Stimulated activated CD8-positive, alpha-beta memory T cell treated with anti-CD3 and anti-CD28 coated beads, Interleukin-7, amount 100 ng/mL, for 48 hours (primary cell): ENCODE measurements around the gene GRAMD1B.

ENCODE experiments used
- DNase-seq, 2 donors: peaks; one replicate each; pipeline ENCODE4 v3.0.0-alpha.2; 2020; ENCODE audit warnings: low read depth in 1 of 2; ENCODE audit errors: extremely low read depth in 1 of 2

The GRAMD1B gene

DNA sequence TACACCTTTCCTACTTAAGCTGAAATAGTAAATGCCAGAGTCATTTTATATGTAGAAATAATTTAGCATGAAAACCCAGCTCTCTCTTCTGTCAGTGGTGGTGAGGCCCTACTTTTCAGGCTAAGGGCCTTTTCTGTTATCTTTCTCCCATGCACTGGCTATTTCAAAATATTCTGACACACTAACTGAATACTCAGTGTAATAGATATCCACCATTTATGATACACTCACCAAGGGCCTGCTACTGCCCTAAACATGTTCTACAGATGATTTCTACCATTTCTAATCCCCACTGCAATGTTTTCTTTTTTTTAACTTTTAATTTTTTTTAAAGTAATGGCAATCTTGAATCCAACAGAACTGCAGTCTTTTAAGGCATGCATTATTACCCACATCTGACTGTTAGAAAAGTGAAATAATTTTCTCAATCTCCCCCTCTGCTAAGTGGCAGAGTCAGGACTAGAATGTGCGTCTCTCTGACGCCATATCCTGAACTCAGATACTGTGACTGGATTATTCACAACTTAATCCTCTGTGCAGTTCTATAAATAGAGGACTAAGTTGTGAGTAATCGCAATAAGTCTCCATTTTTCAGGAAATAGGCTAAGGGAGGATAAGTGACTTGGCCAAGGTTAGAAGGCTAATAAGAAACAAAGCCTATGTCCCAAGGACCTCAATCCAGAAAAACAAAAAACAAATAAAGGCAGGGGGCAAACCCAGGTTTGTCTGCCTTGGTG is 44.0 kb downstream of the GRAMD1B start:
- DNase-seq, result no peak

- DNase-seq, result no peak
Measured at GRCh38 chr11:123474994-123475393, 44.9 kb downstream of the GRAMD1B start.

DNA sequence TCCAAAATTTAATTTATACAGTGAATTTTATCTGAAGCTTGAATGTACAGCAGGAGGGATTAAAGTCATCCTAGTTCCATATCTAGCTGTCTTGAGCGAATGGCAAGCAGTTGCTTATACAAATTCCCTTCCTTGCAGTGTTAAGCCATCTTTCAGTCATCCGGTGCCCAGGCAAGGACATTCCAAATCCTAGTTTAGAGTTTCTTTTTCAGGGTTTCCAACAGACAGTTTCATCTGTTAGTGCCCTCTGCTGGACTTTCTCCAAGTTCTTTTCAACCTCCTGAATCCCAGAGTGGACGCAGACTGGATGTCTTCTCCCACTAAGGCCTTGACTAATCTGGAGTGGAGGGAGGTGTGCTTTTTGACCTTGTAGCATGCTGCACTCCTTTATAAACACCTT is 45.4 kb downstream of the GRAMD1B start:
- no peak for DNase-seq

DNA sequence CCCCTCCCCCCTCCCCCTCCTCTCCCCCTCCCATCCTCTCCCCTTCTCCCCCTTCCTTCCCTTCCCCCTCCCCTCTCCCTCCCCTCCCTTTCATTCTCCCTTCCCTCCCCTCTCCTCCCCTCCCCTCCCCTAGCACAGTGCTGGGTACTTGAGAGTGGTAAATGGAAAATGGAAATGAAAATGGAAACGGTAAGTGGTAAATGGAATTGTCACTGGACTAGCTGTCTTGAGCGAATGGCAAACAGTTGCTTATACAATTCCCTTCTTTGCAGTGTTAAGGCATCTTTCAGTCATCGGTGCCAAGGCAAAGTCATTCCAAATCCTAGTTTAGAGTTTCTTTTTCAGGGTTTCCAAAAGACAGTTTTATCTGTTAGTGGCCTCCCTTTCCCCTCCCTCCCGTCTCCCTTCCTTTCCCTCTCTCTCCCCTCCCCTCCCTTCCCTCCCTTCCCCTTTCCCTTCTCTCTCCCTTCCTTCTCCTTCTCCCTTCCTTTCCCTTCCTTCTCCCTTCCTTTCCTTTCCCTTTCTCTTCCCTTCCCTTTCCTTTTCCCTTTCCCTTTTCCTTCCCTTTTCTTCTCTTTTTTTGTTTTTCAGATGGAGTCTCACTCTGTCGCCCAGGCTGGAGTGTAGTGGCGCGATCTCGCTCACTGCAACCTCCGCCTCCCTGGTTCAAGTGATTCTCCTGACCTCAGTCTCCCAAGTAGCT is 47.3 kb downstream of the GRAMD1B start:
- no peak for DNase-seq

DNA sequence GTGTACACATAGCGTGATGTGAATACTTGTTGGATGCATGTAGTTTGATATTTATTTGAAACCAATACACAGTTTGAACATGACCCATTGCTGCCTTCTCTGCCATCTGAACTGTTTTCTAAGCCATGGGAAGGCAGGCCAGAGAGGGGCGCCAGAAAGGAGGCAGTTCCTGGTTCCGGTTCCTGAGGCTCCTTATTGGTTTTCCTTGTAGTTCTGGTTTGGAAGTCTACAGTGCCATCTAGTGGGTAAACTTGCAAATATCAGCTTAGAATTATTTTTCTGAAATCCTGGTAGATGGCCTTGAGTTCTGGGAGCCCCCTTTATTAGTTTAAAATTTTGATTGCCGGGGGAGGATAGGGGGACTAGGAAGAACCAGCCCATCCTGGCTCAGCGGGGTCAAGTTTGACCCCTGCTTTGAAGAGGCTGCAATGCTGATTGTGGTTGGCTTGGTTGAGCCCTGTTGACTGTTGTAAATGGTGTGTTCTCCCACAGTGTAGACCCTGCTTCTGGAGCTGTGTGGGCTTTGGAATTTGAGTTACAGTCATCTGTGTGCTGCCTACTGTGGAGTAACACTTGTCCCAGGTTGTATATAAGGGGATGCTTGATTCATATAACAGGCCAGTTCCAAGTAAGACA is 48.4 kb downstream of the GRAMD1B start:
- DNase-seq, result no peak

DNA sequence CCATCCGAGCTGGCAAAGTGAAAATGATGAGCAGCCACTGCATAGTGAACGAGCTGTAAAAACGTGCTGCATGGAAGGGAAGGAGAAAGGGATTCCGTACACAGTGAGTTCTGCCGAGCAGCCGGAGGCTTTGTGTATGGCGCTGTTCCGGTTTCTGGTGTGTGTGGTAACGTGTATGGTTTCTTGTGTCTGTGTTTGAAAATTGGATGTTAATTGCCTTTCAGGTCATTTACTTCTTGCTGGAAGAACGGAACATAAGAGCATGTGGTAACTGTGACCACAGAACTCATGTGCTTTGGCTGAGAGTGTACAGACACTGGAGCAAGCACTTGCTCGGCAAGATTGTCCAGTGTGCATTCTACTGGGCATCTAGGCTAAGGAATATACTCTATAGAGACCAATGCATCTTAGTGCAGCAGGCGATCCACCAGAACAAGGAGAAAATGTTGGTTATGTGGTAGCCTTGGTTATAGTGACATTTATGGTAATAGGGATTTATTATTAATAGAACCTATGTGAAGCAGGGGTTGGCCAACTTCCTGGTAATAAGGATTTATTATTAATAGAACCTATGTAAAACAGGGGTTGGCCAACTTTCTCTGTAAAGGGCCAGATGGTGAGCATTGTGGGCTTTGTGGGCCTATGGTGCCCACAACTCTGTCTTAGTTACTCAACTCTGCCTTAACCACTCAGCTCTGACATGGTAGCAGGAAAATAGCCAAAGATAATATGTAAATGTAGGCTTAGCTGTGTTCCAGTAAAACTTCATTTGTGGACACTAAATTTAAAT is 49.2 kb downstream of the GRAMD1B start:
- no peak for DNase-seq

DNA sequence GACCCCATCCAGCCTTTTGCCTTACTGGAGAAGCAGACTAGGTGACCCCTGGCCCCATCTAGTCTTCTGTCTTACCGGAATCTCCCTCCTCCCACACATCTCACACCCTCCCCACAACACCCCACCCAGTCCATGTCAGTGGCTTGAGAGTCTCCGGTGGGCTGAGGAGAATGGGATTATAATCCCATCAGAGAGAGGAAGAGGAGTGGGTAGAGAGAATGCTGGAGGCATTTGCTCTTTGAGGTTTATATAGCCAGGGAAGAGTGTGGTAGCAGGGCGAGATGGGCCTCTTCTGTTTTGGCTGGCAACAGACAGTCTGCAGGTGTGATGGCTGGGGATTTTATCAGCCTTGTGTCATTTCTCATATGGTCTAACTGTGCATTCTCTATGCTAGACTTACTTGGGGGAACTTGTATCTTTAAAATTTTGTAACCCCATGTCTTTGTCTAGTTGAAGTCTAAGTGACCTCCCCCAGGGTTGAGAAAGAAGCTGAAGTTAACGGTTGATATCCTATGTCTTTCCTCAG is 50.3 kb downstream of the GRAMD1B start:
- no peak for DNase-seq

DNA sequence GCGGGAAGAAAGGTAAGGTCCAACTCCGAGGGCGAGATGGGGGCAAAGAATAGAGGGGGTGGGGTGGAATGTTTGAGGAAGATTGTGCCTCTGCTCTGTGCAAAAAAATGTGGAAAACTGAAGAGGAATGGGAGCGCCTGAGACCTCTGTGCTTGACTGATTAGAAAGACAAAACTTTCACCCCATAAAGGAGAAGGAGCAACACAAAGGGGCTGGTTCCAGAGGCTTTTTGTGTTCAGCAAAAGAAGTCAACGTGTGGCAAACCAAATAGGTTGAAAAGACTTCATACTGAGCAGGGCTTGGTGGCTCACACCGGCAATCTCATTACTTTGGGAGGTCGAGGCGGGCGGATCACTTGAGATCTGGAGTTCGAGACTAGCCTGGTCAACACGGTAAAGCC is 50.8 kb downstream of the GRAMD1B start:
- DNase-seq, result no peak

DNA sequence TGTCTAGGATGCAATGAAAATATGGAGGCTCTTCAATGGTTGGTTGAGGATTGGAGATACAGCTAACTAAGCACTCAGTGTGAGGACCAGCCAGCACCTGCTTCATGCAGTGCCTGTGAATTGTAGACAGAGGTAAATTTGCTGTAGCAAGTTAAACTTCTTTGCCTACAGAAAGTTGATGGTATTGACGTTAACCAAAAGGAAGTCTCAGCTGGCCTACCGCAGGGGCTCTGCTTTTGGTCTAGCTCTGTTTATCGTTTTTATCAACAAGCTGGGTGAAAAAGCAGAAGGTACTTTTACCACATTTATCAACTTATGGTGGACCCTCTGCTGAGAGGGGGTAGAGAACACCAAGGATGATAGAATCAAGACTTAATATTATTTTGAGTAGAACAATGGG is 51.6 kb downstream of the GRAMD1B start:
- no peak for DNase-seq

GRCh38 chr11:123482218-123482617 is 52.1 kb downstream of the GRAMD1B start:
- DNase-seq, result no peak

DNA sequence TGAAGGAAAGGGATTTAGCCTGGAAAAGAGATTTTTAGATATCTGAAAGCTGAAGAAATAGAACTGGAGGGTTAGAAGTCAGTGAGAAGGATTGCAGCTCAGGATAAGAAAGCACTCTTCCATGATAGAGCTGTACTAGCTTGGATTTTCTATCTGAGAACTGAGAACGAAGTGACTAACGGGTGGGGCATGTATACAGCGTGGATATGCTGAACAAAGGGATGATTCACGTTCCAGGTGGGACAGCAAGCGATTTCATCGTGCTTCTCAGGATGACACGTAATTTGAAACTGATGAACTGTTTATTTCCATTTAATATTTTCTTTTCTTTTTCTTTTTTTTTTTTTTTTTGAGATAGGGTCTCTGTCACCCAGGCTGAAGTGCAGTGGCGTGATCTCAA is 53.0 kb downstream of the GRAMD1B start:
- DNase-seq, result no peak

- DNase-seq, result no peak
Measured at GRCh38 chr11:123483466-123483865, 53.4 kb downstream of the GRAMD1B start.

DNA sequence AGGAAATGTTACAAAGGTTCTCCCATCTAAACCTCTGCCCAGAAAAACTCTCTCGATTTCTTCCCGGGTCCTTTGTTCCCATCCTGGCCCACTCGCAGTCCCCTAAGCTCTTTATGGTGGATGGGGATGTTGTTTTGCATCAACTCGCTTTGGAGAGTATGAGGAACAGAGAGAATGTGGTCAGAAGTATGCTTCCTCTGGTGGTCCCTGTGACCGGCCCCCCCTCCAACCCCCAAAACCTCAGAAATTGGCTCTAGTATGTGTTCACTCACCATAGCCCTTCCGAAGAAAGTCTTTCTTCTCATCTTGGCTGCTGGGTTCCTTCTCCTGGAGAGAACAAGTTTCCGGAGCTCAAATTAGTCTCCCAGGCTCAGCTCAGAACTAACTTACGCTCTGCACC is 54.4 kb downstream of the GRAMD1B start:
- no peak for DNase-seq

DNA sequence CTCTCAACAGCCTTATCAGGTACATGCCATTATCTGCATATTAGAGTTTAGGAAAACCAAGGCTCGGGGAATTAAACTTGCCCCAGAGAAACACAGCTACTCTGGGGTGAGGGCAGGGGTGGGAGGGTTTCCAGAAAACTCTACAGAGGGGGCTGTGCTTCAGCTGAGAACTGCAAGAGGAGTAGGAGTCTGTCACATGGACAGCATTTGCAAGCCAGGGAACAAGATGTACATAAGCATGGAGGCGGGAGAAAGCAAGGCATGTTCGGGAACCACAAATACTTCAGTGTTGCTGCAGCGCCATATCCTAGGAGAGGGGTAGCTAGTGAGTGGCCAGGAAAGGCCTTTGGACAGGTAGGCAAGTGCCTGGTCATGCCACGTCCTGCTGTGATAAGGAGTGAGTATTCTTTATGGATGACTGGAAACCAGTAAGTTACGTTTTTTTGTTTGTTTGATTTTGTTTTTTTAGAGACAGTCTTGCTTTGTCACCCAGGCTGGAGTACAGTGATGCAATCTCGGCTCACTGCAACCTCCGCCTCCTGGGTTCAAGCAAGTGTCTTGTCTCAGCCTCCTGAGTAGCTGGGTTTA is 57.2 kb downstream of the GRAMD1B start:
- no peak for DNase-seq

GRCh38 chr11:123490527-123490926 is 60.5 kb downstream of the GRAMD1B start:
- no peak for DNase-seq

DNA sequence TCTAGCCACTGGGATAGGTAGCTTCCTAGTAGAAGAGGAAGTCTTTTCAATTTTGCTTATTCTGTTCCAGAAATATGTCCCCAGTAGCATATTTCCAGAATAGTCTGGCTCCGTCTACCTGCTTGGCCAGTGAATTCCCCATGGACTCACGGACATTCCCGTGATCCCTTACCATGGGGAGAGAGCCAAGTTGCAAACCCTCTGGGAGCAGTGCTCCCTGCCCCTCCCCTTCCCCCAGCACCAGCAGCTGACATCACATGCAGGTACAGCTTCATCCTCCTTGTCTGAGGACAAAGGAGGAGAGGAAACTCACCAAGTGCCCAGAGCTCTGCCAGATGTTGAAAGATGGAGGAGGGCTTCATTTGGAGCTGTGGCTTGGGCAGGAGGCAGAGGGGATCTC is 61.2 kb downstream of the GRAMD1B start:
- no peak for DNase-seq

DNA sequence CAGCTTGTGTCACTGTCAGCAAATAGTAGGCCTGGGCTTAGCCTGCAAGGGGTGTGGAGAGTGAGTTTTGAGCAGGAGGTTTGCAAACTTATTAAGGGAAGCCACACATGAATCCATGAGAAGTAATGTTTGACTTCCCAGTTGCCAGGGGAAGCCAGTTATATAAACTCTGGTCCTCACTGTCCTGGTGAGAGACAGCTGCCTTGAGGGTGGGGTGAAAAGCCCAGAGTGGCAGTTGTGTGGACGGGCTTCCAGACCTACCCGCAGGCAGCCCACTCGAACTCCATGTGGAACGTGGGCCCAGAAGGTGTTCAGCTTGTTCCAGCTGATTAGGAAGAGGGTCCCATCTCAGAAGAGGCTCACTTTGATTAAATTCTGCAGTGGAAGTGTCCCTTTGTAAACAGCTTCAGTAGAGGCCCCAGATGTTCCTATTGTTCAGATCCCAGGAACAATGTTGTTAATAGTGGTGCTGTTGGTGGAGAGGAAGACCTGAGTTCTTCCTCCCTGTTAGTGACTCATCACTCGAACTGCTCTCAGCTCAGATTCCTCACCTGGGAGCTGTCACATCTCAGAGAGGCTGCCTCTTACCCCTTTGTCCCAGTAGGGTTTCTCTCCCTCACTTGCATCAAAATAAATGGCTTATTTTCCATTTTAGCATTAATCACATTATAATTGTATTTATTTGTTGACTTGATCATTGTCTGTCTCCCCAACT is 63.4 kb downstream of the GRAMD1B start:
- DNase-seq, result no peak

DNA sequence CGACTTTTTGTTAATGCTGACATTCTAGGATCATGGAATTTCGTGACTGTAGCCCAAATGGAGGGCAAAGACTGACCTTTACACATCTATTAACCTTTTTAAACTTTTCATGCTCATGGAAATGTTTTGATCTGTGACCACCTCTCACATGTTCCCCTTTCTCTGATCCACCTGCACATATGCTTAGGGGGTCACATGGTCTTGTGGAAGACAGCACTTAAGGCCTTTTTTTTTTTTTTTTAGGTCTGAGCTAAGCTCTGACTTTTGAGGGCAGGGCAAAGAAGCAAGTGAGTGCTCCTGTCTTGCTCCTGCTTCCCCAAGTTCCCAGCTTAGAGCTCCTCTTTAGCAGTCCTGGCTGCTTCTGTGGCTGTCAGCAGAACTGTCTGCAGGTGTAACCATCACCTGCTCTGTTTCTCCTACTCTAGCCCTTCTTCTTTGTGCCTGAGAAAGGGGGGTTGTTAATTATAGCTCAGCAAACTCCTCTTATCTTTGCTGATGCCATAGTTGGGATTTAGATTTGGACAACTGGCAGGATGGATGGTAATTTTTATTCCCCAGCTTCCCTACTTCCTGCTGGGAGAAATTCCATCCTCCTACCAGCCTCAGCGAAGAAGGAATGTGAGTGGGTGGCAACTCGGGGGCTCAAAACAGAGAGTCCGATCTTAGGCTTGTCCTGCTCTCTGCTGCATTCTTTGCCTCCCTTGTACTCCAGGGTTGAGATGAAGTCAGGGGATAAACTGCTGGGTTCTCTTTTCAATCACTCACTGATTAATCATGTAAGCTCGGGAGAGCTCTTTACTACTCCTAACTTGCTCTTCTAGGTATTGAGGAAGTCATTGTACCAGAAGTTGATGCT is 64.4 kb downstream of the GRAMD1B start:
- no peak for DNase-seq

DNA sequence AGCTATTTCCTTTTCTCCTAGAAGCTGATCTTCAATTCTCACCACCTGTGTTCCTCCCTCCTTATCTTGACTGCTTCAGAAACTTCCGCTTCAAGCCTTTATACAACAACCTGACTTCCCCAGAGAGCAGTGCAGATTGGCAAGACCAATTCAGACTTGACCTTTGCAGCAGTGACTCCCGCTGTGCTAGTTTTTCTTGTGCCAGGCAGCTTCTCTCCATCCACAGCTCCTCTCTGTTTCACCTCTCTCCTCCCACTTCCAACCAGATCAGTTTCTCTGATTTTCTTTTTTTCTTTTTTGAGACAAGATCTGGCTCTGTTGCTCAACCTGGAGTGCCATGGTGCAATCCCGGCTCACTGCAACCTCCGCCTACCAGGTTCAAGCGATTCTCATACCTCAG is 74.3 kb downstream of the GRAMD1B start:
- DNase-seq, result no peak
